ENCODE results near the gene G3BP2.
"Not testable (repeated sequence)": the region's sequence is repeated elsewhere in the genome, so short reads cannot be mapped to it uniquely, and the experiment has no call there.

G3BP2 gene

GRCh38 chr4:75683482-75684155 is 10.4 kb upstream of the G3BP2 start:
- DNase-seq: no peak

GRCh38 chr4:75679876-75680575 is 6.8 kb upstream of the G3BP2 start:
- DNase-seq: no peak

- DNase-seq: no peak
Measured at GRCh38 chr4:75678965-75679364, 5.8 kb upstream of the G3BP2 start.

- no peak for DNase-seq
Measured at GRCh38 chr4:75678473-75678872, 5.3 kb upstream of the G3BP2 start.

GRCh38 chr4:75675004-75675531 is 1.9 kb upstream of the G3BP2 start:
- no peak for DNase-seq

- DNase-seq: no peak
Measured at GRCh38 chr4:75673959-75674328, 733 bp upstream of the G3BP2 start.

- no peak for DNase-seq
Measured at GRCh38 chr4:75672461-75673026, 667 bp downstream of the G3BP2 start.

GRCh38 chr4:75671802-75672421 is 1.3 kb downstream of the G3BP2 start:
- DNase-seq: no peak

GRCh38 chr4:75668596-75668995 is 4.6 kb downstream of the G3BP2 start:
- no peak for DNase-seq

- DNase-seq: not testable (repeated sequence)
Measured at GRCh38 chr4:75667636-75668035, 5.6 kb downstream of the G3BP2 start.

- no peak for DNase-seq
Measured at GRCh38 chr4:75666299-75666698, 6.9 kb downstream of the G3BP2 start.

- not testable (repeated sequence) for DNase-seq
Measured at GRCh38 chr4:75664604-75665003, 8.6 kb downstream of the G3BP2 start.

- no peak for DNase-seq
Measured at GRCh38 chr4:75662626-75663025, 10.6 kb downstream of the G3BP2 start.

GRCh38 chr4:75660491-75660890 is 12.7 kb downstream of the G3BP2 start:
- no peak for DNase-seq

GRCh38 chr4:75659512-75660031 is 13.6 kb downstream of the G3BP2 start:
- DNase-seq: no peak

- no peak for DNase-seq
Measured at GRCh38 chr4:75658876-75659275, 14.3 kb downstream of the G3BP2 start.

- DNase-seq: no peak
Measured at GRCh38 chr4:75655562-75655961, 17.6 kb downstream of the G3BP2 start.

- no peak for DNase-seq
Measured at GRCh38 chr4:75654905-75655304, 18.3 kb downstream of the G3BP2 start.

GRCh38 chr4:75653845-75654503 is 19.2 kb downstream of the G3BP2 start:
- no peak for DNase-seq

- DNase-seq: no peak
Measured at GRCh38 chr4:75644095-75644494, 29.1 kb downstream of the G3BP2 start.

- DNase-seq: no peak
Measured at GRCh38 chr4:75643651-75644050, 29.6 kb downstream of the G3BP2 start.

- DNase-seq: no peak
Measured at GRCh38 chr4:75639124-75639695, 34.0 kb downstream of the G3BP2 start.

- DNase-seq: no peak
Measured at GRCh38 chr4:75637827-75638226, 35.4 kb downstream of the G3BP2 start.
